D721Med (cell line): ENCODE results near the gene KIAA0319L.

ENCODE experiments used
- DNase-seq: peaks from one replicate; pipeline ENCODE4 v3.0.0; 2011; ENCODE audit warnings: low spot score; ENCODE audit not compliant: insufficient read length
- FAIRE-seq: peaks from 2 replicates; lab custom pipeline; 2011; peaks lifted over from hg19 to GRCh38; lab: Jason Lieb, UNC
- TF ChIP-seq, protein P1 (sequence below): IDR thresholded peaks from 2 replicates; pipeline ENCODE4 v1.5.1; 2012; ENCODE audit warnings: mild to moderate bottlenecking, control low read depth; ENCODE audit not compliant: insufficient read depth; ENCODE audit errors: missing control alignments

The KIAA0319L gene

DNA sequence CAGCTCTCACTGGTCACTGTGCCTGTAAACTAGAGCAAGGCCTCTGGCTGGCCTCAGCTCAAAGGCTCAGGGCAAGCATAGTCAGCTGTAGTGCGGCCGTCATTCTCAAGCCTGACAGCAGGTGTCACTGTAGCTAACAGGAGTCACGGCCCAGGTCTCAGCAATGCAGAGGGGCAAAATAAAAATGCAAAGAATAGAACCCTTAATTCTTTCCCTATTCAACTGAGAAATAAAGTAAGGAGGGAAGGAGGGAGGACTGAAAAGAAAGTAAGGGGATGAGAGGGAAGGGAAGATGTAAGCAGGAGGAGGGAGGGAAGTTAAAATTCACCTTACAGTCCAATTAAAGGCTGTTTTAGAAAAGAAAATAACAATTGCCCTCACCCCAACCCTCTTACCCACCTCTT, 106.1 kb downstream of the KIAA0319L start:
- TF ChIP-seq, protein P1, sequence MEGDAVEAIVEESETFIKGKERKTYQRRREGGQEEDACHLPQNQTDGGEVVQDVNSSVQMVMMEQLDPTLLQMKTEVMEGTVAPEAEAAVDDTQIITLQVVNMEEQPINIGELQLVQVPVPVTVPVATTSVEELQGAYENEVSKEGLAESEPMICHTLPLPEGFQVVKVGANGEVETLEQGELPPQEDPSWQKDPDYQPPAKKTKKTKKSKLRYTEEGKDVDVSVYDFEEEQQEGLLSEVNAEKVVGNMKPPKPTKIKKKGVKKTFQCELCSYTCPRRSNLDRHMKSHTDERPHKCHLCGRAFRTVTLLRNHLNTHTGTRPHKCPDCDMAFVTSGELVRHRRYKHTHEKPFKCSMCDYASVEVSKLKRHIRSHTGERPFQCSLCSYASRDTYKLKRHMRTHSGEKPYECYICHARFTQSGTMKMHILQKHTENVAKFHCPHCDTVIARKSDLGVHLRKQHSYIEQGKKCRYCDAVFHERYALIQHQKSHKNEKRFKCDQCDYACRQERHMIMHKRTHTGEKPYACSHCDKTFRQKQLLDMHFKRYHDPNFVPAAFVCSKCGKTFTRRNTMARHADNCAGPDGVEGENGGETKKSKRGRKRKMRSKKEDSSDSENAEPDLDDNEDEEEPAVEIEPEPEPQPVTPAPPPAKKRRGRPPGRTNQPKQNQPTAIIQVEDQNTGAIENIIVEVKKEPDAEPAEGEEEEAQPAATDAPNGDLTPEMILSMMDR: peak; percentile 96
- DNase-seq (no peak), FAIRE-seq (no peak)

DNA sequence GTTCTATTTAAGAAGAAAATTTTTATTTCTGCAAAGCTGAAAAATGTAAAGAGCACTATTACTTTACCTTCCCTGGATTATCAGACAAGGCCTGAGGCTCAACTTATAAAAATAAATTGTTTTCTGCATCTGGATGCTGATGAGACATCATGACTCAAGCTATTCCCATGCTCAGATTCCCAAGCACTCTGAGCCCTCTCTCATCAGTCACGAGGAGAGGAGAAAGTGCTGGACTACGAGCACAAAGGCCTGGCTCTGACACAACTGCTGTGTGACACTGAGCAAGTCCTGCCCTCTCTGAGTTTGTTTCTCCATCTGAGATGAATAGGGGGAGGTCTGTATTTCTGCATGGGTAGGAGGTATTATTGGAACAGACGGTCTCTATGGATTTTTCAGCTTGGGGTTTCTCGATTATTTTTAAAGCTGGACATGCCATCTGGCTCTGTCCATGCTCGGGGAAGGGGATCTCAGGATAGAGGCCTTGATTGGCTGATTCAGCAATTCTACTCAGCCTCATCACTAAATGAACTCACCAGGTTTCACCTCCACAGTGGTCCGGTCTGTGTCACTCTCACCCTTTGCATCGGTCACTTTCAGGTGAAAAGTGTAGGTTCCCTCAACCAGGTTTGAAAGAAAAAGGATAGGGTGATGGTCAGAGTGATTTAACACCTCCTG, 107.7 kb downstream of the KIAA0319L start:
- FAIRE-seq (peak; percentile 60), DNase-seq (no peak)
- TF ChIP-seq, protein P1: no peak

DNA sequence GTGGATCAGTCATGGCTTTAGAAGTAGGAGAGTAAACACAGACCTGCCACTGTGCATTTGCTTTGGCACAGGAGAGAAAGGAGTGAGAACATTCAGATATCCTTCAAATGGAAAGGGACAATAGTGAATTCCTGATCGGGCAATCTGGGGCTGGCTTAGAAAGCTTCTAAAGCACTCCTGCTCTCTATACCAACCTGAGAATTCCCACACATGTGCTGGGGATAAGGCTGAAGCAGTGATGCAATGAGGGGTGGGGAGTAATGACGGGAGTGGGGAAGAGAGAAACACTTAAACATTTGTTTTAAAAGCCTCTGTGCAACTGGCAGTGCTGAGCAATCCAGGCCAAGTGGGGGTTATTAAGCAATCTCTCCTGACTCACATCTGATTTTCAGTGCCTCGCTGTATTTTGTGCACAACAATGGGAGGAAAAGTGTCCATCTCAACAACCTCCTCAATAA, 108.8 kb downstream of the KIAA0319L start:
- FAIRE-seq (no peak), DNase-seq (no peak)
- TF ChIP-seq, protein P1: no peak

DNA sequence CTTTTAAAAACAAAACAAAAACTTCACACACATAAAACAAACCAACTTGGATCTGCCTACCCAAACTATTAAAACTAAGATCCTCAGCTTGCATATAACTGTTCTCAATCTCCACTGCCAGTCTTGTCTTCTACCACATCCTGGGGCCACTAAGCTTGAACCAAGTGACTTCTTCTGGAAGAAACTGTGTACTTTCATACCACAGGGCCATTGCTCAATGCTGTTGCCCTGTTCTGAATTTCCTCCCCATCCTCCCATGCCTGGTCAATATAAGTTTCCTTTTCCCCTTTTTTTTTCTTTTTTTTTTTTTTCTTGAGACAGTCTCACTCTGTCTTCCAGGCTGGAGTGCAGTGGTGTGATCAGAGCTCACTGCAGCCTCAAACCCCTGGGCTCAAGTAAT, 109.9 kb downstream of the KIAA0319L start:
- DNase-seq (no peak), FAIRE-seq (no peak)
- TF ChIP-seq, protein P1: no peak

DNA sequence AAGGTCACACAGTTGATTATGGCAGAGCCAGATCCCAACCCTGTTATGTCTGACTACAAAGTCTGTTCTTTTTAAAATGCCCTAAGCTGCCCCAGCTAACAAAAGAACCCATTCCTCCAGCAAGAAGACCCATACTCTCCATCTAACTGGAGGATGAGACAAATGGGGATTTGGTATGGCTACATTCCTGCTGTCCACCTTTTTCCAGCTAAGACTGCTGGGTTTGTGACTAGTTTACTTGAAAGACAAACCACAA, 112.8 kb downstream of the KIAA0319L start:
- DNase-seq (no peak), FAIRE-seq (no peak)
- TF ChIP-seq, protein P1: no peak

DNA sequence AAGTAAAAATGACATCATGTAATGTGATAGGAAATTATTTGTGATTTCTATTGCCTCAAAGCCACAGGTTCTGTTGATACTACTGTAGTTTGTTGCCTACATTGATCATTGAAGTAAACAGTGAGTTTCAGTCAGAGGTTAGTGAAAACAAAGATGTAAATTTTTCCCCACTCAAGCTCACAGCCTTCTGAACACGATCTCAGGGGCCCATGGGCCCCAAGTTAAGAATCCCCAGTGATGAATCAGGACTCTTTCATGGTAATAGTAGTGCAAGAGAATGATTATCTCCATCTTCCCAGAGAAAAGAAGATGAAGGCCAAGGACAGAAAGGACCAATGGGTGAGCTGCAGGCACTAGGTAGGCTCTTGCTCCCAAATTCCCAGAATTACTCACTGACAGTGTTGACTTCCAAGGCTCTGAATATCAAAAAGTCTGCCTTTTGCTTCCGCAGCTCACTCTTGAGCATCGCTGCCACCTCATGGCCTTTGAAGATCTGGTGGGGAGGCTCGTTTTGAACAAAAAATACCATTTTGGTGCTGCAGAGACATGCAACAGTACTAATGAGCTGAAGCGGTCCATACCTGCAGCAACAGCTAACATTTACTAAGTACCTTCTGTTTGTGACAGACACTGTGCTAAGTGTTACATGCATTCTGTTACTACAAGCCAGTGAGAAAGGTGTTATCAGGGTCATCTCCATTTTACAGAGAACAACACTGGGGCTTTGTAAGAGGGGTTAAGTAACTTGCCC, 113.3 kb downstream of the KIAA0319L start:
- DNase-seq: no peak
- no peak for FAIRE-seq
- TF ChIP-seq, protein P1: peak; percentile 41

DNA sequence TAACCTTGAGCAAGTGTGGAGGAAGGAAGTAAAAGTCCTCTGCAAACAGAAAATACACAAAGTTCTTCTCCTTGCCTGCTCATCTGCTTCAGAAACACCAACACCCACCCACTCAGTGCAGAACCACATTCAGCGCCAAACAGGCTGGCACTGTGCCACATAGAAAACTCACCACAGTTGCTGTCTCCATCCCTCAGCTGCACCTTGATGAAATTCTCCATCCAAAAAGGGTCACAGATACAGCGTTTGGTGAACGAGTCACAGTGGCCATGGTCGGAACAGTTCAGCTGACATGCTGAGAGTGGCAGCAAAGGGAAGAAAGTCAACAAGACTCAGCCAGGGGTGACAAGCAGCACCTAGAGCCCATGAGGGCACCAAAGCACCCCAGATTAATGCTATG, 114.5 kb downstream of the KIAA0319L start:
- FAIRE-seq (no peak), DNase-seq (no peak)
- TF ChIP-seq, protein P1: no peak
